ENCODE results near the gene NOM1.
"Not testable (repeated sequence)": the region's sequence is repeated elsewhere in the genome, so short reads cannot be mapped to it uniquely, and the experiment has no call there.

The NOM1 gene

GRCh38 chr7:156949541-156950380 is at the start of gene NOM1:
Gene NOM1 (plus strand): TSS chr7:156949712. CDS start chr7:156949738, 26 bp downstream.
- DNase-seq: peak; percentile 36

GRCh38 chr7:156900093-156900492 is 49.4 kb upstream of the NOM1 start:
- DNase-seq: not testable (repeated sequence)

- DNase-seq: no peak
Measured at GRCh38 chr7:156903232-156903909, 46.1 kb upstream of the NOM1 start.

GRCh38 chr7:156906200-156906649 is 43.3 kb upstream of the NOM1 start:
- no peak for DNase-seq

- peak; percentile 58 for DNase-seq
Measured at GRCh38 chr7:156907656-156908055, 41.9 kb upstream of the NOM1 start.

- not testable (repeated sequence) for DNase-seq
Measured at GRCh38 chr7:156909574-156910252, 39.8 kb upstream of the NOM1 start.

- DNase-seq: no peak
Measured at GRCh38 chr7:156918635-156919034, 30.9 kb upstream of the NOM1 start.

GRCh38 chr7:156919132-156919713 is 30.3 kb upstream of the NOM1 start:
- DNase-seq: no peak

GRCh38 chr7:156920076-156920475 is 29.4 kb upstream of the NOM1 start:
- DNase-seq: no peak

- not testable (repeated sequence) for DNase-seq
Measured at GRCh38 chr7:156920487-156921373, 28.8 kb upstream of the NOM1 start.

- not testable (repeated sequence) for DNase-seq
Measured at GRCh38 chr7:156922304-156922703, 27.2 kb upstream of the NOM1 start.

GRCh38 chr7:156925821-156926220 is 23.7 kb upstream of the NOM1 start:
- not testable (repeated sequence) for DNase-seq

- no peak for DNase-seq
Measured at GRCh38 chr7:156927571-156928405, 21.7 kb upstream of the NOM1 start.

GRCh38 chr7:156928406-156928747 is 21.1 kb upstream of the NOM1 start:
- DNase-seq: no peak

- no peak for DNase-seq
Measured at GRCh38 chr7:156929789-156930539, 19.5 kb upstream of the NOM1 start.

GRCh38 chr7:156932006-156932405 is 17.5 kb upstream of the NOM1 start:
- no peak for DNase-seq

GRCh38 chr7:156935250-156935649 is 14.3 kb upstream of the NOM1 start:
- DNase-seq: no peak

GRCh38 chr7:156936766-156937165 is 12.7 kb upstream of the NOM1 start:
- DNase-seq: not testable (repeated sequence)

- DNase-seq: no peak
Measured at GRCh38 chr7:156940421-156941122, 8.9 kb upstream of the NOM1 start.
